ENCODE results near the gene PRKG1. TPM values are rescaled to one million over a fixed set of nuclear protein-coding genes. Genes with fewer than 3 reads are reported as not detected.
A peak's percentile ranks its signal among the peaks of the same experiment; 100 is the strongest.

The PRKG1 gene
- total and polyA plus RNA-seq, 2 donors from 2014 or later, result 3.6 to 14.8 TPM

- FAIRE-seq (no peak), DNase-seq (no peak)
- H3K36me3 ChIP-seq (ENCODE audit: control insufficient read depth in 2 of 3, insufficient read depth in 3 of 3, low read length in 3 of 3), result no peaks in the 10 kb centered on the region
- TF ChIP-seq, protein P1, sequence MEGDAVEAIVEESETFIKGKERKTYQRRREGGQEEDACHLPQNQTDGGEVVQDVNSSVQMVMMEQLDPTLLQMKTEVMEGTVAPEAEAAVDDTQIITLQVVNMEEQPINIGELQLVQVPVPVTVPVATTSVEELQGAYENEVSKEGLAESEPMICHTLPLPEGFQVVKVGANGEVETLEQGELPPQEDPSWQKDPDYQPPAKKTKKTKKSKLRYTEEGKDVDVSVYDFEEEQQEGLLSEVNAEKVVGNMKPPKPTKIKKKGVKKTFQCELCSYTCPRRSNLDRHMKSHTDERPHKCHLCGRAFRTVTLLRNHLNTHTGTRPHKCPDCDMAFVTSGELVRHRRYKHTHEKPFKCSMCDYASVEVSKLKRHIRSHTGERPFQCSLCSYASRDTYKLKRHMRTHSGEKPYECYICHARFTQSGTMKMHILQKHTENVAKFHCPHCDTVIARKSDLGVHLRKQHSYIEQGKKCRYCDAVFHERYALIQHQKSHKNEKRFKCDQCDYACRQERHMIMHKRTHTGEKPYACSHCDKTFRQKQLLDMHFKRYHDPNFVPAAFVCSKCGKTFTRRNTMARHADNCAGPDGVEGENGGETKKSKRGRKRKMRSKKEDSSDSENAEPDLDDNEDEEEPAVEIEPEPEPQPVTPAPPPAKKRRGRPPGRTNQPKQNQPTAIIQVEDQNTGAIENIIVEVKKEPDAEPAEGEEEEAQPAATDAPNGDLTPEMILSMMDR (IDR thresholded peaks at IDR 0.05; ENCODE audit: borderline replicate concordance, extremely low read depth, insufficient read depth), result no peak
- no peak overlapping the region for H3K27ac ChIP-seq (ENCODE audit: low read depth in 2 of 2, low read length in 2 of 2)
- no peak overlapping the region for H3K4me3 ChIP-seq (ENCODE audit: low read length in 3 of 3)
- peaks cover 0 to 2% (median 0%) of the 10 kb centered on the region in 3 donors for H3K4me1 ChIP-seq (ENCODE audit: control insufficient read depth in 2 of 3, insufficient read depth in 2 of 3, low read depth in 1 of 3, low read length in 3 of 3)
- no peaks in the 10 kb centered on the region for H3K9me3 ChIP-seq (ENCODE audit: control insufficient read depth in 2 of 3, insufficient read depth in 1 of 3, low read length in 3 of 3)
- no peaks in the 10 kb centered on the region for H3K27me3 ChIP-seq (ENCODE audit: control insufficient read depth, insufficient read depth, low read length)
- H3K9ac ChIP-seq (ENCODE audit: low read length in 3 of 3), result no peak overlapping the region
- intact Hi-C loops (cut with DNase I), result no loop called here
Observed at GRCh38 chr10:51297438-51297837, 223.2 kb downstream of the PRKG1 start.

DNA sequence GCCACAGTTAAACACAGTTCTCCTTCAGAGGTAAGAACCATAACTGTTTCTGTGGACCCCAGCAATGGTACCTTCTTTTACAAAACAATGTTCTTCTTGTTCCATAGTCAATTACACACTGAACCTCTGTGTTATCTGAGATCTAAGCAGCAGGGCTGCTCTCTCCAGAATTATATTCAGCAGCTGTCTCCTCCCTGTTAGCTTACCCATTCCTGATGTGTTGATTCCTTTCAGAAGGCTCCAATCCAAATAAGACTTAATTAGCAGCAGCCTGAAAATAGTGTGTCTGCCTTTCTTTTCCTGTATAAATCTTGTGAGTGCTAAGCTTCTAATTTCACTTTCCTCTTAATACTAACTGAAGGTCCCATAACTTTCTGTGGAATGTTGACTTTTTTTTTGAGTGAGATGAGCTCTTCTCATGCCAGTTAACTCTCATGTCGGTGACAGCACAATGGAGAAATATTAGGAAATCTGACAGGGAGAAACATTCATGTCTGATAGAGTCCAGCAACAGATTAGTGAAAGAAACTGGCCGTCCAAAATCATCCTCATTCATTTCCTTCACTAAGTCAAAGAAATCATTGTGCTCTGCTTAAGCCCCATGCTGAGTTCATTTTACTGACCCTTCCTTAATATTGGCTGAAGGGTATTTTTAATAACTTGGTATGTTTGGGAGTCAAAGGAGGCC lies 226.5 kb downstream of the PRKG1 start:
- no peaks in the 10 kb centered on the region for H3K9me3 ChIP-seq (ENCODE audit: control insufficient read depth in 2 of 3, insufficient read depth in 1 of 3, low read length in 3 of 3)
- no peak overlapping the region for H3K4me3 ChIP-seq (ENCODE audit: low read length in 3 of 3)
- no peaks in the 10 kb centered on the region for H3K27me3 ChIP-seq (ENCODE audit: control insufficient read depth, insufficient read depth, low read length)
- TF ChIP-seq, protein P1 (IDR thresholded peaks at IDR 0.05; ENCODE audit: borderline replicate concordance, extremely low read depth, insufficient read depth), result no peak
- intact Hi-C loops (cut with DNase I), result no loop called here
- DNase-seq (peak in 2 of 5 donors; percentile 12 to 47), FAIRE-seq (no peak)
- H3K4me1 ChIP-seq (ENCODE audit: control insufficient read depth in 2 of 3, insufficient read depth in 2 of 3, low read depth in 1 of 3, low read length in 3 of 3), result peaks cover 0 to 2% (median 0%) of the 10 kb centered on the region in 3 donors
- peak overlapping the region; percentile 9 to 44 for H3K27ac ChIP-seq (ENCODE audit: low read depth in 2 of 2, low read length in 2 of 2)
- H3K36me3 ChIP-seq (ENCODE audit: control insufficient read depth in 2 of 3, insufficient read depth in 3 of 3, low read length in 3 of 3), result no peaks in the 10 kb centered on the region
- no peak overlapping the region for H3K9ac ChIP-seq (ENCODE audit: low read length in 3 of 3)

GRCh38 chr10:51301644-51302043 lies 227.4 kb downstream of the PRKG1 start:
- TF ChIP-seq, protein P1 (IDR thresholded peaks at IDR 0.05; ENCODE audit: borderline replicate concordance, extremely low read depth, insufficient read depth), result no peak
- Histone ChIP-seq H3K27ac (ENCODE audit: low read depth in 2 of 2, low read length in 2 of 2) (peak overlapping the region; percentile 45 to 68), H3K9ac (ENCODE audit: low read length in 3 of 3) (no peak overlapping the region), H3K36me3 (ENCODE audit: control insufficient read depth in 2 of 3, insufficient read depth in 3 of 3, low read length in 3 of 3) (no peaks in the 10 kb centered on the region), H3K4me3 (ENCODE audit: low read length in 3 of 3) (no peak overlapping the region), H3K9me3 (ENCODE audit: control insufficient read depth in 2 of 3, insufficient read depth in 1 of 3, low read length in 3 of 3) (no peaks in the 10 kb centered on the region), H3K27me3 (ENCODE audit: control insufficient read depth, insufficient read depth, low read length) (no peaks in the 10 kb centered on the region), H3K4me1 (ENCODE audit: control insufficient read depth in 2 of 3, insufficient read depth in 2 of 3, low read depth in 1 of 3, low read length in 3 of 3) (peaks cover 0 to 2% (median 0%) of the 10 kb centered on the region in 3 donors)
- intact Hi-C loops (cut with DNase I), result no loop called here
- DNase-seq, result no peak
- no peak for FAIRE-seq
